Measurements from ENCODE around the gene NLRP1. TPM values are rescaled to one million over a fixed set of nuclear protein-coding genes. Genes with fewer than 3 reads are reported as not detected.

NLRP1 gene
- total RNA-seq, 2 experiments from 2014 or later, result 26.0 to 28.2 TPM

DNA sequence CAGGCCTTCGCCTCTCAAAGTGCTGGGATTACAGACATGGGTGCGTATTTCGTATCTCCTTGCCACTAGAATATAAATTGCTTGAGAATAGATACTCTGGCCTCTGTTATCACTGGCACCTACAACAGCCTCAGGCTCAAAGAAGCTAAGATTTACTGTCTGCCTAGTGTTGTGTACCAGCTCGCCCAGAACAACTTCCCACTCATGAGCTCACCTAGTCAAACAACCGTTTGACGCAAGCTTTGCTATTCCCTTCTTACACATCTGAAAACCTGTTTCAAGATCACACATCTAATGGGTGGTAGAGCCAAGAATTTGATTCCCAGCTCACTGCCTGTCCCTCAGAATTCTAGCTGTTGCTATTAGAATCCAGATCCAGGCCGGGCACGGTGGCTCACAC, 73.5 kb downstream of the NLRP1 start:
- CTCF ChIA-PET, result interaction anchor here (1.3 kb wide), 1 partner anchor 10 kb away, joined by 3 read pairs; no protein-coding TSS in a partner anchor
- peaks cover 23% of the 10 kb centered on the region for H3K4me1 Mint-ChIP-seq (ENCODE audit: low read depth)
- intact Hi-C loops (cut with micrococcal nuclease), result no loop called here
- TF ChIP-seq, protein P1, sequence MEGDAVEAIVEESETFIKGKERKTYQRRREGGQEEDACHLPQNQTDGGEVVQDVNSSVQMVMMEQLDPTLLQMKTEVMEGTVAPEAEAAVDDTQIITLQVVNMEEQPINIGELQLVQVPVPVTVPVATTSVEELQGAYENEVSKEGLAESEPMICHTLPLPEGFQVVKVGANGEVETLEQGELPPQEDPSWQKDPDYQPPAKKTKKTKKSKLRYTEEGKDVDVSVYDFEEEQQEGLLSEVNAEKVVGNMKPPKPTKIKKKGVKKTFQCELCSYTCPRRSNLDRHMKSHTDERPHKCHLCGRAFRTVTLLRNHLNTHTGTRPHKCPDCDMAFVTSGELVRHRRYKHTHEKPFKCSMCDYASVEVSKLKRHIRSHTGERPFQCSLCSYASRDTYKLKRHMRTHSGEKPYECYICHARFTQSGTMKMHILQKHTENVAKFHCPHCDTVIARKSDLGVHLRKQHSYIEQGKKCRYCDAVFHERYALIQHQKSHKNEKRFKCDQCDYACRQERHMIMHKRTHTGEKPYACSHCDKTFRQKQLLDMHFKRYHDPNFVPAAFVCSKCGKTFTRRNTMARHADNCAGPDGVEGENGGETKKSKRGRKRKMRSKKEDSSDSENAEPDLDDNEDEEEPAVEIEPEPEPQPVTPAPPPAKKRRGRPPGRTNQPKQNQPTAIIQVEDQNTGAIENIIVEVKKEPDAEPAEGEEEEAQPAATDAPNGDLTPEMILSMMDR (IDR thresholded peaks at IDR 0.05), result no peak
- no peak for ATAC-seq
- no peaks in the 10 kb centered on the region for H3K27me3 Mint-ChIP-seq
- no peak for DNase-seq
- POLR2A ChIA-PET, result no interaction called here
- peaks cover 2% of the 10 kb centered on the region for H3K9me3 Mint-ChIP-seq
- peaks cover 18% of the 10 kb centered on the region for H3K36me3 Mint-ChIP-seq (ENCODE audit: low read depth)
- no peak overlapping the region for H3K27ac Mint-ChIP-seq
- H3K4me3 Mint-ChIP-seq, result no peak overlapping the region

- no peaks in the 10 kb centered on the region for H3K27me3 Mint-ChIP-seq
- H3K4me3 Mint-ChIP-seq, result no peak overlapping the region
- peaks cover 23% of the 10 kb centered on the region for H3K4me1 Mint-ChIP-seq (ENCODE audit: low read depth)
- POLR2A ChIA-PET, result no interaction called here
- no peak for ATAC-seq
- peaks cover 9% of the 10 kb centered on the region for H3K36me3 Mint-ChIP-seq (ENCODE audit: low read depth)
- no peak overlapping the region for H3K27ac Mint-ChIP-seq
- CTCF ChIA-PET, result no interaction called here
- intact Hi-C loops (cut with micrococcal nuclease), result no loop called here
- TF ChIP-seq, protein P1 (IDR thresholded peaks at IDR 0.05), result no peak
- no peak for DNase-seq
- peaks cover 2% of the 10 kb centered on the region for H3K9me3 Mint-ChIP-seq
These were observed 74.8 kb downstream of the NLRP1 start for GRCh38 chr17:5509482-5509881.

- Mint-ChIP-seq H3K4me3 (no peak overlapping the region), H3K4me1 (ENCODE audit: low read depth) (peaks cover 19% of the 10 kb centered on the region), H3K27ac (no peak overlapping the region), H3K9me3 (no peaks in the 10 kb centered on the region), H3K27me3 (no peaks in the 10 kb centered on the region), H3K36me3 (ENCODE audit: low read depth) (peaks cover 5% of the 10 kb centered on the region)
- intact Hi-C loops (cut with micrococcal nuclease), result no loop called here
- DNase-seq, result no peak
- POLR2A ChIA-PET, result no interaction called here
- CTCF ChIA-PET, result no interaction called here
- no peak for ATAC-seq
- TF ChIP-seq, protein P1 (IDR thresholded peaks at IDR 0.05), result no peak
These were observed 75.5 kb downstream of the NLRP1 start for GRCh38 chr17:5508810-5509209.

- no peaks in the 10 kb centered on the region for H3K36me3 Mint-ChIP-seq (ENCODE audit: low read depth)
- peaks cover 5% of the 10 kb centered on the region for H3K4me1 Mint-ChIP-seq (ENCODE audit: low read depth)
- ChIA-PET POLR2A (no interaction called here), CTCF (no interaction called here)
- H3K27me3 Mint-ChIP-seq, result no peaks in the 10 kb centered on the region
- DNase-seq, result no peak
- H3K4me3 Mint-ChIP-seq, result no peak overlapping the region
- intact Hi-C loops (cut with micrococcal nuclease), result no loop called here
- no peak for ATAC-seq
- no peak overlapping the region for H3K27ac Mint-ChIP-seq
- TF ChIP-seq, protein P1 (IDR thresholded peaks at IDR 0.05), result no peak
- H3K9me3 Mint-ChIP-seq, result no peaks in the 10 kb centered on the region
These were observed 78.0 kb downstream of the NLRP1 start for GRCh38 chr17:5506307-5506706.

- no peak overlapping the region for H3K4me3 Mint-ChIP-seq
- CTCF ChIA-PET, result no interaction called here
- TF ChIP-seq, protein P1 (IDR thresholded peaks at IDR 0.05), result no peak
- ATAC-seq, result no peak
- no peaks in the 10 kb centered on the region for H3K36me3 Mint-ChIP-seq (ENCODE audit: low read depth)
- intact Hi-C loops (cut with micrococcal nuclease), result no loop called here
- H3K27ac Mint-ChIP-seq, result no peak overlapping the region
- no peaks in the 10 kb centered on the region for H3K9me3 Mint-ChIP-seq
- DNase-seq, result no peak
- peaks cover 21% of the 10 kb centered on the region for H3K4me1 Mint-ChIP-seq (ENCODE audit: low read depth)
- H3K27me3 Mint-ChIP-seq, result no peaks in the 10 kb centered on the region
- POLR2A ChIA-PET, result no interaction called here
These were observed 81.8 kb downstream of the NLRP1 start for GRCh38 chr17:5502552-5502951.

Measured in activated CD8-positive, alpha-beta T cell treated with anti-CD3 and anti-CD28 coated beads for 36 hours (primary cell).